Globus pallidus (tissue), 1 donor: ENCODE results near the gene AOAH.

Experiments
- DNase-seq: peaks from one replicate; pipeline ENCODE4 v3.0.0-alpha.2; 2015; ENCODE audit warnings: low spot score

AOAH gene

GRCh38 chr7:36600869-36601530 lies 123.3 kb downstream of the AOAH start:
- peak; percentile 62 for DNase-seq

GRCh38 chr7:36600314-36600682 lies 124.0 kb downstream of the AOAH start:
- no peak for DNase-seq

- DNase-seq, result no peak
These were observed 124.5 kb downstream of the AOAH start for GRCh38 chr7:36599645-36600313.

- no peak for DNase-seq
These were observed 126.1 kb downstream of the AOAH start for GRCh38 chr7:36598054-36598674.

GRCh38 chr7:36597090-36597773 lies 127.1 kb downstream of the AOAH start:
- no peak for DNase-seq

- no peak for DNase-seq
These were observed 129.8 kb downstream of the AOAH start for GRCh38 chr7:36594445-36594844.

GRCh38 chr7:36591636-36592035 lies 132.7 kb downstream of the AOAH start:
- no peak for DNase-seq

- no peak for DNase-seq
These were observed 134.9 kb downstream of the AOAH start for GRCh38 chr7:36589391-36589790.

GRCh38 chr7:36583318-36583717 lies 141.0 kb downstream of the AOAH start:
- DNase-seq, result no peak

- no peak for DNase-seq
These were observed 148.5 kb downstream of the AOAH start for GRCh38 chr7:36575832-36576231.

- DNase-seq, result no peak
These were observed 151.2 kb downstream of the AOAH start for GRCh38 chr7:36573066-36573465.

GRCh38 chr7:36571190-36571560 lies 153.1 kb downstream of the AOAH start:
- DNase-seq, result no peak

GRCh38 chr7:36570528-36571189 lies 153.6 kb downstream of the AOAH start:
- DNase-seq, result no peak

- DNase-seq, result no peak
These were observed 155.8 kb downstream of the AOAH start for GRCh38 chr7:36568452-36568849.

GRCh38 chr7:36567699-36568451 lies 156.4 kb downstream of the AOAH start:
- DNase-seq, result no peak

- DNase-seq, result no peak
These were observed 158.4 kb downstream of the AOAH start for GRCh38 chr7:36565792-36566356.

GRCh38 chr7:36564489-36564888 lies 159.8 kb downstream of the AOAH start:
- no peak for DNase-seq

- no peak for DNase-seq
These were observed 160.5 kb downstream of the AOAH start for GRCh38 chr7:36563706-36564327.

- no peak for DNase-seq
These were observed 162.2 kb downstream of the AOAH start for GRCh38 chr7:36562121-36562520.

GRCh38 chr7:36549029-36549428 lies 175.3 kb downstream of the AOAH start:
- DNase-seq, result no peak

GRCh38 chr7:36547416-36547815 lies 176.9 kb downstream of the AOAH start:
- DNase-seq, result no peak
